ENCODE measurements around the gene ARID1B.

ARID1B gene

GRCh38 chr6:156999762-157000161, 222.6 kb downstream of the ARID1B start:
- DNase-seq, result no peak

GRCh38 chr6:157001716-157002115, 224.5 kb downstream of the ARID1B start:
- DNase-seq, result no peak

GRCh38 chr6:157002774-157003173, 225.6 kb downstream of the ARID1B start:
- no peak for DNase-seq

- no peak for DNase-seq
Observed at GRCh38 chr6:157005940-157006339, 228.8 kb downstream of the ARID1B start.

- no peak for DNase-seq
Observed at GRCh38 chr6:157008568-157008967, 231.4 kb downstream of the ARID1B start.

GRCh38 chr6:157012355-157012754, 235.2 kb downstream of the ARID1B start:
- no peak for DNase-seq

- no peak for DNase-seq
Observed at GRCh38 chr6:157013649-157014304, 236.6 kb downstream of the ARID1B start.

- DNase-seq, result no peak
Observed at GRCh38 chr6:157014871-157015270, 237.7 kb downstream of the ARID1B start.

GRCh38 chr6:157017022-157017421, 239.8 kb downstream of the ARID1B start:
- DNase-seq, result no peak

- no peak for DNase-seq
Observed at GRCh38 chr6:157017861-157018260, 240.7 kb downstream of the ARID1B start.

GRCh38 chr6:157019115-157019641, 242.0 kb downstream of the ARID1B start:
- no peak for DNase-seq

- no peak for DNase-seq
Observed at GRCh38 chr6:157019733-157020132, 242.6 kb downstream of the ARID1B start.

- DNase-seq, result no peak
Observed at GRCh38 chr6:157020398-157020797, 243.2 kb downstream of the ARID1B start.

- DNase-seq, result peak; percentile 65 to 67
Observed at GRCh38 chr6:157020881-157021343, 243.7 kb downstream of the ARID1B start.

GRCh38 chr6:157021344-157021992, 244.3 kb downstream of the ARID1B start:
- peak; percentile 87 to 88 for DNase-seq

- peak; percentile 82 to 84 for DNase-seq
Observed at GRCh38 chr6:157021993-157022740, 245.0 kb downstream of the ARID1B start.

- no peak for DNase-seq
Observed at GRCh38 chr6:157023958-157024357, 246.8 kb downstream of the ARID1B start.

GRCh38 chr6:157024745-157025144, 247.6 kb downstream of the ARID1B start:
- DNase-seq, result no peak

- no peak for DNase-seq
Observed at GRCh38 chr6:157025437-157025836, 248.3 kb downstream of the ARID1B start.

- DNase-seq, result no peak
Observed at GRCh38 chr6:157029980-157030690, 253.0 kb downstream of the ARID1B start.

GRCh38 chr6:157030755-157031154, 253.6 kb downstream of the ARID1B start:
- no peak for DNase-seq

GRCh38 chr6:157032923-157033322, 255.7 kb downstream of the ARID1B start:
- DNase-seq, result no peak
